Hindlimb muscle (tissue), 1 donor: ENCODE results near the gene ERCC2. TPM values are rescaled to one million over a fixed set of nuclear protein-coding genes. Genes with fewer than 3 reads are reported as not detected.
"Not testable (repeated sequence)": the region's sequence is repeated elsewhere in the genome, so short reads cannot be mapped to it uniquely, and the experiment has no call there.

Experiments used
- DNase-seq: peaks from one replicate; pipeline ENCODE4 v3.0.0-alpha.2; 2013
- polyA plus RNA-seq: library from polyadenylated mRNA; unstranded; fragments of 120-200 nt; gene quantifications from one replicate; pipeline ENCODE4 v1.2.1, GENCODE V29; 2013; ENCODE audit not compliant: insufficient read length

The ERCC2 gene
- polyA plus RNA-seq, 1 donor: 15.4 TPM

DNA sequence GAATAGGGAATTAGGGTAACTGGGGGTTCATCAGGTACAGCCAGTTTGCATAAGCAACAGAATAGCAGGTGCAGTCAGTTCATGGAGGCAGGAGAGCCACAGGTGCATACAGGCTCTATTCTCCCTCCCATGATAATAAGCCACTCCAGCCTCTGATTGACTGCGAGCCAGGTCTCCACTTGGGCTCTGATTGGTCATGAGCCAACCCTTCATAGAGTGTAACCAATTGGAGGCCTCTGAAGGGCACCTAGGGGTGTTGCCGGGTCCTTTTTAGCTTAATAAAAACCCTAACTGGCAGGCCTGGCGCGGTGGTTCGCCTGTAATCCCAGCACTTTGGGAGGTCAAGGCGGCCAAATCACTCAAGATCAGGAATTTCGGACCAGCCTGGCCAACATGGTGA is 39.0 kb downstream of the ERCC2 start:
- DNase-seq: no peak

DNA sequence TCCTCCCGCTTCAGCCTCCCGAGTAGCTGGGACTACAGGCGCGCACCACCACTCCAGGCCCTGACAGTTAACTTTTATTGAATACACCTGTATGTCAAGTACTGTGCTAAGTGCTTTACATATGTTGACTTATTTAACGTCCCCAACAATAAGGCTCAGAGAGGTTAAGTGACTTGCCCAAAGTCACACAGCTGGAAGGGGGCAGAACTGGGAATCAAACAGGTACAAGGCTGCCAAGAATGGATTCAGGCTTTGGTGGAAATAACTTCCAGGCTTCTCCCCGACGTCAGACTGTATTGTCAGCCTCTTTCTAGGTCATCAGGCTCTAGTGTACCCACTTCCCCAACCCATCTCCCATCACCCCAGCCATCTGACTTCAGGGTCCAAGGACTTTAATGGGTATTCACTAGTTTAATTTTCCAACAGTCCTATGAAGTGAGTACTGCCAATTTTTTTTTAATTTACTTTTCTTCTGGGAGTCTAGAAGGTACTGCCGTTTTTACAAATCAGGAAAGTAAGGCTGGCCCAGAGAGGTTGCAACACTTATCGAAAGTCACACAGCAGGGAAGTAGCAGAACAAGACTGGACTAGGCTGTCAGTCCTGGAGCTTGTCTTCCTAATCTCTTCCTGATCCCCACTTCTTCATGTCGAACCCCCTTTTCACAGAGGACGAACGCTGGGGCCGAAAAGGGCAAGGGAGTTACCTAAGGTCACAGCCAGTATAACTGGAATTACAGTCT is 42.8 kb downstream of the ERCC2 start:
- no peak for DNase-seq

DNA sequence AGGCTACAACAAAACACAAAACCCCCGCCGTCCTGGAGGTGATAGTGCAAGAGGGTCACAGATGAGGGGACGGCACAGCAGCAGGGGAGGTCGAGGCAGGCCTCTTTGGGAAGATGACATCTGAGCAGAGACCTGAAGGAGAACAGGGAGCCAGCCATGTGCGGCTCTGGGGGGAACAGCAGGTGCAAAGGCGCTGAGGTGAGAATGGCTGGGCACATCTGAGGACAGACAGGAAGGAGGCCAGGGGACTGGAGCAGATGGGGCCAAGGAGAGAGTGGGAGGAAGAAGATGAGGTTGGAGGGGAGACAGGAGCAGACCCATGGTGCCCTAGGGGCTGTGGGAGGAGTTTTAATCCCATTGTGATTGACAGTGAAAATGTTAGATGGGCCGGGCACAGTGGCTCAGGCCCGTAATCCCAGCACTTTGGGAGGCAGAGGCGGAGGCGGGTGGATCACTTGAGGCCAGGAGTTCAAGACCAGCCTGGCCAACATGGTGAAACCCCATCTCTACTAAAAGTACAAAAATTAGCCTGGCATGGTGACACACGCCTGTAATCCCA is 45.9 kb downstream of the ERCC2 start:
- no peak for DNase-seq

DNA sequence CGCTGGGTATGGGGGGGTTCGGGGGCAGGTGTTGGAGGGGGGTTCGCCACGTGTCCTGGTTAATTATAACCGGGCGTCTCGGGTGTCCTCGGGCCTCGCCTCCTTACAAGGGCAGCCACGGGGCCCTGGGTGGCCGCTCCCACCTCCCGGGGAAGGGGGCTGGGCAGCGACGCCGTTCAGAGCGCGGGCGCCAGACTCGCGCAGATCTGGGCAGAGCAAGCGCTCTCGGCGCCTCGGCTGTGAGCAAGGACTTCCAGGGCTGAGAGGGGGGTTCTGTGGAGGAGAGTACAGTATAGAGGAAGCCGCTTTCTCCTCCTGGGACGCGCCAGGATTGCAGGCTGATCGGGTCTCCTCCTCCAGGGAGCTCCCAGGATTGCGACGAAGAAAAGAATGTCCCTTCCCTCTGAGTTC is 46.7 kb downstream of the ERCC2 start:
- DNase-seq: peak; percentile 44

DNA sequence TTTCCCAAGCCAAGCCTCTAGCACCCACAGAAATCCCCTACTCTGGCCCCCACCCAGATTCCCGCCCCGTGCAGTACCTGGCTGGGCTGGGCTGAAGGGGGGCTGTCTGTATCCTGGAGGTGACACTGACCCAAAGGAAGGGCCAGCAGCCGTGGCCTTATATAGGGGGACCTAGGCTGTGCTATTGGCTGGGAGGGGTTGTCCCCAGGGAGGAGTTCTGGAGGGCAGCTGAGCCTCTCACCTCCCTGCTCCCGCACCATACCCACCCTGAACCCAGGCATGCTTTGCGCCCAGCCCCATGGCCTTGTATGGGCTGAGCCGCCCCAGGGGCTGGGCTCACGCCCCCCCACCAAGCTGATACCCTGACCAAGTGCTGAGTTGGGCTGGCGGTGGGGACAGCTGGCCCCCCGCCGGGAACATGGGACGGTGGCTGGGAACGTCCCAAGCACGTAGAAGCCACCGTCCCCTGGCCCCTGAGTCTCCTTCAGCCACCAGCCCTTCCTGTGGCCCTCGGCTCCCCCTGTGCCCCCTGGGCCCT is 47.6 kb downstream of the ERCC2 start, which contains the start of gene CKM:
TSS of gene CKM (minus strand) at position 132 of the 538 bp plus-strand sequence. CDS start 3,162 bp downstream, outside the sequence.
- no peak for DNase-seq

DNA sequence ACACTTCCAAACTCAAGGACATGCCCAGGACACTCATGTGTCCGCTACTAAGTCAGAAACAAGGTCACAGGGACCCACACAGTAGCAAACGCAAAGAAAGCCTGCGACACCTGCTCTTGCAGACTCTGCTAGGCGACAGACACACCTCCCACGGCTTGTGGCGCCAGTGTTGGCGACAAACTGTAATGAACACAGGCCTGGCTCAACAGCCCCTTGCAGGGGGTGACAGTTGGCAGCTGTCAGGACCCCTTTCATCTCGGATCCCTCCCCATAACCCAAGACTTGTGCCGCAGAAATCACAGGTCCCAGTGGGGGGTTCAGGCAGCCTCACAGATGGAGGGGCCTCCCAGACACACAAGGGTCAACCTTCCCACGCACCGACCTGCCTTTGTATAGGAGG is 48.1 kb downstream of the ERCC2 start:
- DNase-seq: no peak

DNA sequence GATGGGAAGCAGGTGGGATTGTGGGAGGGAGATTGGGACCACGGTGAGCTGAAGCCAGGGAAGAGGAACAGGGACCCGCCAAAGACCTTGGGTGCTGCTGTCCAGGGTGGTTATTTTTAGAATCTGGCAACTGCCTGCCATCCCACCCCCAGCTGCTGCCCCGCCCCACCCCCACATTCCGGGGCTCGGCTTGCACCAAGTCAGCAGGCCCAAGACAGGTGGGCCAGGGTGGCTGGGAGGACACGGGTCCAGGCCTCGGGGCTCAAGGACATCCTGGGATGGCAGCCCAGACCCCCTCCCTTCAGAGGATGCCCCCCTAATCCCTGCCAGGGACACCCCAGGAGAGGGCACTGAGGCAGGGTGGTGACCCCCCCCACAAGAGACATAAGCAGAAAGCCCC is 48.5 kb downstream of the ERCC2 start:
- no peak for DNase-seq

DNA sequence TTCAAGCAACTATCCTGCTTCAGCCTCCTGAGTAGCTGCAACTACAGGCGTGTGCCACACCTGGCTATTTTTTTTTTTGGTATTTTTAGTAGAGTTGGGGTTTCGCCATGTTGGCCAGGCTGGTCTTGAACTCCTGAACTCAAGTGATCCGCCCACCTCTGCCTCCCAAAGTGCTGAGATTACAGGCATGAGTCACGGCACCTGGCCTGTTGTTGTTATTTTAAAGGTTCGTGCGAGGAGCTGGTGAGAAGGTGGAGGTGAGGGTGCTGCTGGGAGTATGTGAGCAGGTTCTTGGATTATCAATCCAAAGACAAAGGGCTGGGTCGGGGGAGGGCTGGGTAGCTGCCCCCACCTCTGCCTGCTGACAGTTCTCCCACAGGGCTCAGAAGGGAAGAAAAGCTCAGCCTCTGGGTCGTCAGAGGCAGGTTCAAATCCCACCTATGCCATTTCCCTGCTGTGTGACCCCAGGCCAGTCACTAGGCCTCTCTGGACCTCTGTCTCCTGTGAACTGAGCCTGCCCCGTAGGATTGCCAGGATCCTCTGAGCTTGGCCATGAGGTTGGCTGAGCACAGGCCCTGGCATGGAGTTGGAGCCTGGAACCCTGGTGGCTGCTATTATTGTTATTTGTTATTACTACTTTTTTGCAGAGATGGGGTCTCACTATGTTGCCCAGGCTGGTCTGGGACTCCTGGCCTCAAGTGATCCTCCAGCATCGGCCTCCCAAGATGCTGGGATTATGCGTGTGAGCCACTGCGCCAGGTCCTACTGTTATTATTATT is 49.2 kb downstream of the ERCC2 start:
- no peak for DNase-seq

DNA sequence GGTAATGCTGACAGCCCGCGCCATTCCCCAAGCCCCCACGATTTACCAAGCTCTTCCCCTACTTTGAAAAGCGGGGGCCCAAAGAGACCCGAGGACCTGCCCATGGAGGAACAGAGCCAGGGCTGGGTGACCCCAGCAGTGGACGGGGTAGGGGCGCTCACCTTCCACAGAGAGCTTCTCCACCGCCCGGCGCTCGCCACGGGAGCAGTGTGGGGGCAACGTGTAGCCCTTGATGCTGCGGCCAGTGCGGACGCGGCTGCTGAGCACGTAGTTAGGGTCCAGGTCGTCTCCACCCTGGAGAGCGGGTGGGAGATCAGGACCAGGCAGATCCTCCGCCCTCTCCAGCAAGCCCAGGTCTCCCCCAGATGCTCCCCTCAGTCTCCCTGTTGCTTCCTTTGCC is 55.1 kb downstream of the ERCC2 start:
- DNase-seq: no peak

DNA sequence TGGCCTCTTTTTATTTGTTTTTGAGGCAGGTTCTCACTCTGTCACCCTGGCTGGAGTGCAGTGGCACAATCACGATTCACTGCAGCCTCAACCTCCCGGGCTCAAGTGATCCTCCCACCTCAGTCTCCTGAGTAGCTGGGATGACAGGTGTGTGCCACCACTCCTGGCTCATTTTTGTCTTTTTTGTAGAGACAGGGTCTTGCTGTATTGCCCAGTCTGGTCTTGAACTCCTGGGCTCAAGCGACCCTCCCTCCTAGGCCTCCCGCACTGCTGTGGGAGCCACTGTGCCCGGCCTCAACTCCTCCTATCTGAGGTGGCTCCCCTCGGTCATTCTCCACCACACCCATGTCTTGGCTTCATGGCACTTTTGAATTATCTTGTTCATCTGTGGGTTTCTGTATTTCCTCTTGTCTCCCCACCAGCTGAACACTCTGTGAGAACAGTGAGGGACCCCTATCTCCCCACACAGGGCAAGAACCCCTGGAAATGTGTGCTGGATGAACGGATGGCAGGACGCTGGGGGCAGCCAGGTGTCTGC is 55.6 kb downstream of the ERCC2 start:
- no peak for DNase-seq

DNA sequence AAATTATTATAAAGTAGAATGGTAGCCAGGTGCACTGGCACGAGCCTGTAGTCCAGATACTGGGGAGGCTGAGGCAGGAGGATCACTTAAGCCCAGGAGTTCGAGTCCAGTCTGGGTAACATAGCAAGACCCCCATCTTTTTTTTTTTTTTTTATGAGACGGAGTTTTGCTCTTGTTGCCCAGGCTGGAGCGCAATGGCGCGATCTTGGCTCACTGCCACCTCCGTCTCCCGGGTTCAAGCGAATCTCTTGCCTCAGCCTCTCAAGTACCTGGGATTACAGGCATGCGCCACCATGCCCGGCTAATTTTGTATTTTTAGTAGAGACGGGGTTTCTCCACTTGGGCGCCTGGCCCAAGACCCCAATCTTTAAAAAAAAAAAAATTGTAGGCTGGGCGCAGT is 58.1 kb downstream of the ERCC2 start:
- DNase-seq: not testable (repeated sequence)

DNA sequence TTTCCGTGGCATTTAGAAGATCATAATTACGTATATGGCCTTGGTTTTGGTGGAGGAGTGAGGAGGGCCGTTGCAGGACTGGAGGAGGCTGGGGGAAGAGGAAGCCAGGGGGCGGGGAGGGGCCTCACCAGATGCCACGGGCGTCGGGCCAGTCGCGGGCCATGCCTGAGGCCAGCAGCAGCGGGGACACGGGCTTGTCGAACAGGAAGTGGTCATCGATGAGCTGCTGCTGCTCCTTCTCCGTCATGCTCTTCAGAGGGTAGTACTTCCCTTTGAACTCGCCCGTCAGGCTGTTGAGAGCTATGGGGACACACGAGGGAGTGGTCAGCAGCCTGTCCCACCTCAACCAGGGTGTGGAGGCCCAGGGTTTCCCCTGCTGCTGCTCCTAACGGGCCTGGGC is 58.8 kb downstream of the ERCC2 start:
- no peak for DNase-seq

DNA sequence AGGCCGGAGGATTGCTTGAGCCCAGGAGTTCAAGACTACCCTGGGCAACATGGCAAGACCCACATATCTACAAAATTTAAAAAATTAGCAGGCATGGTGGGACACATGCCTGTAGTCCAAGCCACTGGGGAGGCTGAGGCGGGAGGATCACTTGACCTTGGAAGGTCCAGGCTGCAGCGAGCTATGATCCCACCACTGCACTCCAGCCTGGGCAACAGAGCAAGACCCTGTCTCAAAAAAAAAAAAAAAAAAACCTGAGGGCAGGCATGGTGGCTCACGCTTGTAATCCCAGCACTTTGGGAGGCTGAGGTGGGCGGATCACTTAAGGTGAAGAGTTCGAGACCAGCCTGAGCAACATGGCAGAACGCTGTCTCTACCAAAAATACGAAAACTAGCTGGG is 61.1 kb downstream of the ERCC2 start:
- not testable (repeated sequence) for DNase-seq

DNA sequence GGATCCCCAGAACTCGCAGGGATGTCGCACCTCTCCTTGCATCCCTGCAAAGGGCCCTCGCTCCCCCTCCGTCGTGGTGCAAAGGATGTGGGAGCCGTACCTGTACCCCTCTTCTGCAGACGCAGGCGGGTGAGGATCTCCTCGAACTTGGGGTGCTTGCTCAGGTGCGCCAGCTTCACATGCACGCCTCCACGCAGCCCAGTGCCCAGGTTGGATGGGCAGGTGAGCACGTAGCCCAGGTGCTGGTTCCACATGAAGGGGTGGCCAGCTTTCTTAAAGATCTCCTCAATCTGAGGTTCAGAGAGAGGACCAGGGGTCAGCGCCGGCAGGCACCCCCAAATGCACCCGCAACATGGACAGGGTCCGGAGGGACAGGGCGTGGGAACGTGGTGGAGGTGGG is 63.0 kb downstream of the ERCC2 start:
- no peak for DNase-seq

DNA sequence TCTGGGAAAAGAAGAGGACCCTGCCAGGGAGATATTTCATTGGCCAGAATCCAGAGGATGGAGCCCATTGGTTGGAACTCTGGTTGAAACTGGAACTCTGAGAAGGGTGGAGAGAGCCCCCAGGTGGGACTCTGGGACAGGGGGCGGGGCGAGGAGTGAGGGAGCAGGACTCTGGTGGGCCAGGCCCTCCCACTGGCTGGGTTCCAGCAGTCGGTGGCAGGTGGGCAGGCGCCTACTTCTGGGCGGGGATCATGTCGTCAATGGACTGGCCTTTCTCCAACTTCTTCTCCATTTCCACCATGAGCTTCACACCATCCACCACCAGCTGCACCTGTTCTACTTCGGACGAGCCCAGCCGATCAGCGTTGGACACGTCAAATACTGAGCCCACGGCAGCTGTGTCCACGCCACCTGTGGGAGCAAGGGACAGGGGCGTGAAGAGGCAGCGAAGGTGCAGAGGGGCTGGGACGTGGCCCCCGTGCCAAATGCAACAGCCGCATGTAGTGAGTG is 63.8 kb downstream of the ERCC2 start:
- no peak for DNase-seq

DNA sequence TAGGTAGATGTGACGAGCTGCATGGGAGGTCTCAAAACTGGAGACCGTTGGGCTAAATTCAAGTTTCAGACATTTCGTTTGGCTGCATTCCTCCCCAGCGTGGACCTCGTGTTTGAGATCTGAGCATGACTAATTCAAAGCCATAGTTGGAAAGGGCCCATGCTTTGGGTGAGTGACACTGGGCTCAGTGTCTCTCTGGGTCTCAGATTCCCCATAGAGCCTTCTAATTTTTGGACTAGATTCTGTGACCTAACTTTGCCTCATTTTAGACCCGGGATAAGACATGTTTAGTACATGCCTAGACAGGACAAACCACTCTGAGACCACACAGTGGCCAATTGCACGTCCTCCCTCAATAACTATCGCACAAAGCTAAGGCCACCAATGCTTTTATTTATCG is 64.3 kb downstream of the ERCC2 start:
- no peak for DNase-seq

DNA sequence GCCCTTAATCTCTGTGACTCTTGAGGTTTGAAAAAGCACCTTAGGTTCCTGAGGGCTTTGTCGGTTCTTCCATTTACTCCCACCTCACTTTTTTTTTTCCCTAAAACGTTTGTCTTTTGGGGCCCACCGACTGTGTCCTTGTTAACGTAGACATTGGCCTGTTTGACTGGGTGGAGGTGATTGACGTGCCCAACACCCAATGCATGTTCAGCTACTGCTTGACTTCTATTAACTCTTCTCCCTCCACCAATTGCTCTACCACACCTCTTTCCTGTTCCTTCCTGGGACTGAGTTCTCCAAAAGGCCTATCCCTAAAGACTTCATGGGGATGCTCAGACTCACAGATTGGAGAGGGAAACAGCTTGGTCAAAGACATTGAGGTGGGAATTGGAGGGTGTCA is 65.0 kb downstream of the ERCC2 start:
- no peak for DNase-seq

DNA sequence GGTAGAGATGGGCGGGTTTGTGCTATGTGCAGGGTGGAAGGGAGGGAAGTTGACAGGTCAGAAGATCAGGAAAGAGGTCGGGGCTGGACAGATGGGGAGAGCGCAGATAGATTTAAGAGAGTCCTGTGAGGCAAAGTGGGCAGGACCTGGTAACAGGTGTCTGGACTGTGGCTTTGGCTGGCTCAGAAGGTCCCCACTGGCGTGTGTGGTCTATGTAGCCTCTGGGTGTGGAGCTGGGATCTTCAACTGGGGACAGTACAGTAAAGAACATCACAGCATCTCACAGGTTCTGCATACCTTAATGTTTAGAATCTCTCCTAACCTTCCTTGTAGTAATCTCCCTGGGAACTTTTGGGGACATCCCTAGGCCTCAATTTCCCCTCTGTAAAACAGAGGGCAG is 65.4 kb downstream of the ERCC2 start:
- DNase-seq: no peak

DNA sequence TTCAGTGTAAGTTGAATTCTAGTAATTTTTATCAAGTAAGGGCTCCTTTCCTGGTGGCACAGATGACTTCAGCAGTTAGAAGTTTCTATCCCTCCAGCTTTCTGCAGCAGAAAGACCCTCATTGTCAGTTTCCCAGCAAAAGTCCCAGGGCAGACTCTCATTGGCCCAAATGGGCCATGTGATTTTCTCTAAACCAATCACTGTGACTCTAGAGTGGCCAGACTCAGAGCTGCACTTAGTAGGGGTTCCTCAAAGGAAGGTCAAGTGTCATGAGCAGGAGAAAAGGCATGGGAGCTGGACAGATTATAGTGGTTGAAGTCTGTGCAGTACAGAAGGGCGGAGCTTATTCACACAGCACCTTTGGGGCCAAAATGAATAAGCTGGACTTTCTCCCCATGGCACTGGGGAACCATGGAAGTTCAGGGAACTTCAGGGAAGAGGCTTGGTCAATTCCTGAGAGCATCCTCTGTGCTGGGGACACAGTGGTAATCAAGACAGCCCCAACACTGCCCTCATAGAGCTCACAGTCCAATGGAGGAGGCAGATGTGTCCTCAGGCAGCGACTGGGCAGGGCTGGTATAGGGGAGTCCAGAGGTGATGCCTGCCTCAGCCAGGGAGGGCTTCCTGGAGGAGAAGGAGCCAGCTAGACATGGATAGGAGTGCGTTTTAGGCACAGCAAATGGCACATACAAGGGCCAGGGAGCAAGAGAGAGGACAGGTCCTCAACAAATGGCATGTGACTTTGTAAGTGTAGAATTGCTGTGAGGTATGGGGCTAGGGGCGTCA is 66.0 kb downstream of the ERCC2 start:
- DNase-seq: no peak

DNA sequence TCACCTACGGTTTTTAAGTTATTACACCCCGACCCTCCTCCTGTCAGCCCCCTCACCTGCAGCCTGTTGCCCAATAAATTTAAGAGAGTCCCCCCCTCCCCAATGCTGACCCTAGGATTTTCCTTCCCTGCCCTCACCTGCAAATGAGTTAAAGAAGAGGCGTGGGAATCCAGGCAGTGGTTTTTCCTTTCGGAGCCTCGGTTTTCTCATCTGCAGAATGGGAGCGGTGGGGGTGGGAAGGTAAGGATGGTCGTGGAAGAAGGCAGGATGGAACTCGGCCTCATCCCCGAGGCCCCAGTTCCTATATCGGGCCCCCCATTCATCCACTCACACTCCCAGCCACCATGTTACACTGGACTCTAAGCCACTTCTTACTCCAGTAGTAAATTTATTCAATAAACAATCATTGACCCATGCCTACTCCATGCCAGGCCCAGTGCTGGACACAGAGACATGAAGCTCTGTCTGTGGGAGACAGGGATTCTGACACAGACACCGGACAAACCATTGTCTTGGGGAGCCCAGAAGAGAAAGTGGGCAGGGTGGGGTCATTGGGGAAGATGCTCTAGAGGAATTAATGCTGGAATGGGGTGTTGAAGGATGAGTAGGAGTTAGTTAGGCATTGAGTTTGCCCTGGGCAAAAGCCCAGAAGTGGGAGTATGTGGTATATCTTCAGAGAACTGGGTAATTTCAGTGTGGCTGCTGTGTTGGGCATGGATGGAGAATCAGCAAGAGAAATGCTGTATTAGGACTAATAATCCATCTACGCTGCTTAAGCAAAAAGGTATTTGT is 66.9 kb downstream of the ERCC2 start:
- DNase-seq: no peak

DNA sequence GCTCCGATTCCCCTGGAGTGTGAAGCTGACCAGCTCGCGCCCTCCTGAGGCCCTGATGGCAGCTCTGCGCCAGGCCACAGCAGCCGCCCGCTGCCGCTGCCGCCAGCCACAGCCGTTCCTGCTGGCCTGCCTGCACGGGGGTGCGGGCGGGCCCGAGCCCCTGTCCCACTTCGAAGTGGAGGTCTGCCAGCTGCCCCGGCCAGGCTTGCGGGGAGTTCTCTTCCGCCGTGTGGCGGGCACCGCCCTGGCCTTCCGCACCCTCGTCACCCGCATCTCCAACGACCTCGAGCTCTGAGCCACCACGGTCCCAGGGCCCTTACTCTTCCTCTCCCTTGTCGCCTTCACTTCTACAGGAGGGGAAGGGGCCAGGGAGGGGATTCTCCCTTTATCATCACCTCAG is 68.0 kb downstream of the ERCC2 start:
- DNase-seq: no peak
